ENCODE measurements around the gene RNF150.

DNA sequence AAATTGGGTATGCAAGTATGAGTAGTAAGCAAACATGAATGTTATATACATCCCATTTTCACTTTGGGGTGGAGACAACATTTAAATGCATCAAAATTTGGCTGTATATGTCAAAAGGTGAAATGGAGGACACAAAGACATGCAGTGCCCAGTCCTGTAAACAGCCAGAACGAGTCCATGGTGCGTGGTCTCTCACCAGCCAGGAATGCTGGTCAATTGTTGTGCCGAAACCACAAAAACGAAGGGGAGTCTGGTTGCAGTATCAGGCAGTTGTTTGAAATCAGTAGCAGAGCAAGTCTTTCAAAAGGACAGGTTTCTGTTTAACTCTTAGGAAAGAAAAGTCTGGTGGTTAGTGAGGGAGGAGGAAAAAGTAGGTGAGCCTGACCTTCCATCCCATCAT is 22.3 kb upstream of the RNF150 start:
- TF ChIP-seq, protein P1, sequence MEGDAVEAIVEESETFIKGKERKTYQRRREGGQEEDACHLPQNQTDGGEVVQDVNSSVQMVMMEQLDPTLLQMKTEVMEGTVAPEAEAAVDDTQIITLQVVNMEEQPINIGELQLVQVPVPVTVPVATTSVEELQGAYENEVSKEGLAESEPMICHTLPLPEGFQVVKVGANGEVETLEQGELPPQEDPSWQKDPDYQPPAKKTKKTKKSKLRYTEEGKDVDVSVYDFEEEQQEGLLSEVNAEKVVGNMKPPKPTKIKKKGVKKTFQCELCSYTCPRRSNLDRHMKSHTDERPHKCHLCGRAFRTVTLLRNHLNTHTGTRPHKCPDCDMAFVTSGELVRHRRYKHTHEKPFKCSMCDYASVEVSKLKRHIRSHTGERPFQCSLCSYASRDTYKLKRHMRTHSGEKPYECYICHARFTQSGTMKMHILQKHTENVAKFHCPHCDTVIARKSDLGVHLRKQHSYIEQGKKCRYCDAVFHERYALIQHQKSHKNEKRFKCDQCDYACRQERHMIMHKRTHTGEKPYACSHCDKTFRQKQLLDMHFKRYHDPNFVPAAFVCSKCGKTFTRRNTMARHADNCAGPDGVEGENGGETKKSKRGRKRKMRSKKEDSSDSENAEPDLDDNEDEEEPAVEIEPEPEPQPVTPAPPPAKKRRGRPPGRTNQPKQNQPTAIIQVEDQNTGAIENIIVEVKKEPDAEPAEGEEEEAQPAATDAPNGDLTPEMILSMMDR (IDR thresholded peaks at IDR 0.05) = no peak
- no peak for TF ChIP-seq POLR2A (IDR thresholded peaks at IDR 0.05)
- TF ChIP-seq EP300 (IDR thresholded peaks at IDR 0.05) = no peak

Data from stomach (tissue), 4 donors.